CD8-positive, alpha-beta memory T cell (primary cell): ENCODE results near the gene RNF31. TPM values are rescaled to one million over a fixed set of nuclear protein-coding genes. Genes with fewer than 3 reads are reported as not detected.

ENCODE experiments used
- CTCF ChIA-PET: fragments of 350-600 bp; sonication (Branson Sonifier 250); formaldehyde crosslinking; loops from one replicate; lab custom pipeline; 2021; ENCODE audit warnings: antibody characterized with exemption; lab: Charles Lee
- POLR2A ChIA-PET: fragments of 350-600 bp; sonication (Branson Sonifier 250); formaldehyde crosslinking; loops from one replicate; lab custom pipeline; 2021; ENCODE audit warnings: antibody characterized with exemption; lab: Charles Lee
- DNase-seq, 5 donors: peaks; one replicate each; pipeline versions ENCODE4 v3.0.0 to v3.0.0-alpha.2; 2020 to 2022; ENCODE audit warnings: mixed read lengths in 1 of 5
- H3K27ac ChIP-seq: one replicate; pipeline ENCODE4 v1.7.0; 2013; ENCODE audit warnings: low read depth, mild to moderate bottlenecking, low read length, moderate library complexity
- H3K27me3 ChIP-seq: 2 replicates; pipeline ENCODE4 v1.7.0; 2013; ENCODE audit warnings: low read length, mild to moderate bottlenecking; ENCODE audit not compliant: insufficient read depth, poor library complexity, severe bottlenecking
- H3K36me3 ChIP-seq: 2 replicates; pipeline ENCODE4 v1.7.0; 2013; ENCODE audit warnings: mild to moderate bottlenecking, low read length, moderate library complexity; ENCODE audit not compliant: insufficient read depth
- H3K4me1 ChIP-seq: 2 replicates; pipeline ENCODE4 v1.7.0; 2013; ENCODE audit warnings: mild to moderate bottlenecking, low read length, moderate library complexity; ENCODE audit not compliant: insufficient read depth
- H3K4me3 ChIP-seq: 2 replicates; pipeline ENCODE4 v1.7.0; 2013; ENCODE audit warnings: mild to moderate bottlenecking, low read length
- H3K9me3 ChIP-seq: 2 replicates; pipeline ENCODE4 v1.7.0; 2013; ENCODE audit warnings: mild to moderate bottlenecking, low read length
- H3K27ac Mint-ChIP-seq, 8 donors: one replicate each; pipeline ENCODE4 v1.8.0; 2020 to 2021; ENCODE audit warnings: mixed read lengths in 8 of 8, mild to moderate bottlenecking in 6 of 8, inconsistent platforms in 3 of 8, moderate library complexity in 3 of 8
- H3K27me3 Mint-ChIP-seq, 2 donors: one replicate each; pipeline ENCODE4 v1.8.0; 2020 to 2021; ENCODE audit warnings: mixed read lengths in 2 of 2, mild to moderate bottlenecking in 1 of 2, moderate library complexity in 1 of 2
- H3K36me3 Mint-ChIP-seq, 3 donors: one replicate each; pipeline ENCODE4 v1.8.0; 2020 to 2021; ENCODE audit warnings: mixed read lengths in 3 of 3, inconsistent platforms in 1 of 3, mild to moderate bottlenecking in 1 of 3
- H3K4me1 Mint-ChIP-seq, 3 donors: one replicate each; pipeline ENCODE4 v1.8.0; 2020 to 2021; ENCODE audit warnings: mixed read lengths in 3 of 3, inconsistent platforms in 1 of 3, mild to moderate bottlenecking in 1 of 3
- H3K4me3 Mint-ChIP-seq, 7 donors: one replicate each; pipeline ENCODE4 v1.8.0; 2020 to 2021; ENCODE audit warnings: mixed read lengths in 7 of 7, mild to moderate bottlenecking in 6 of 7, moderate library complexity in 4 of 7, inconsistent platforms in 2 of 7
- H3K9me3 Mint-ChIP-seq, 5 donors: one replicate each; pipeline ENCODE4 v1.8.0; 2020 to 2022; ENCODE audit warnings: mixed read lengths in 5 of 5, mild to moderate bottlenecking in 3 of 5, moderate library complexity in 2 of 5, inconsistent platforms in 1 of 5
- polyA plus RNA-seq: library from polyadenylated mRNA; unstranded; fragments of 300-500 nt; fragmentation: Illumina TruSeq; gene quantifications from one replicate; pipeline ENCODE4 v1.2.3, GENCODE V29; 2021
- total RNA-seq, 2 experiments: library from RNA; stranded (reverse); gene quantifications; one replicate each; pipeline ENCODE4 v1.2.3, GENCODE V29; 2021

RNF31 gene
- total and polyA plus RNA-seq, 3 experiments from 2014 or later, result 71.5 to 85.9 (median 85.9) TPM

GRCh38 chr14:24147761-24148428, 597 bp downstream of the RNF31 start:
- H3K27me3 ChIP-seq, result no peaks in the 10 kb centered on the region
- peak overlapping the region; percentile 99 for H3K4me3 ChIP-seq
- H3K36me3 ChIP-seq, result peaks cover 59% of the 10 kb centered on the region
- Mint-ChIP-seq H3K27ac (peak overlapping the region; percentile 74 to 97 (median 88)), H3K9me3 (no peaks in the 10 kb centered on the region), H3K4me1 (peaks cover 45 to 66% (median 64%) of the 10 kb centered on the region in 3 donors), H3K4me3 (peak overlapping the region; percentile 86 to 100 (median 95)), H3K27me3 (no peaks in the 10 kb centered on the region), H3K36me3 (peaks cover 0 to 81% (median 7%) of the 10 kb centered on the region in 3 donors)
- H3K27ac ChIP-seq, result peak overlapping the region; percentile 78
- H3K9me3 ChIP-seq, result no peaks in the 10 kb centered on the region
- peaks cover 49% of the 10 kb centered on the region for H3K4me1 ChIP-seq
- CTCF ChIA-PET, result interaction anchor here (0.9 to 4.5 kb wide), 10 partner anchors 9 to 95 kb away, joined by 3 to 50 read pairs (median 6); partner anchors contain the start of genes CHMP4A, IRF9, PSME1 and TINF2
- POLR2A ChIA-PET, result interaction anchor here (0.6 to 3.2 kb wide), 6 partner anchors 11 to 47 kb away, joined by 3 to 36 read pairs (median 6); partner anchors contain the start of genes DCAF11, IRF9, NRL and PSME1
- no peak for DNase-seq

GRCh38 chr14:24149302-24149969, 2.1 kb downstream of the RNF31 start:
- Histone ChIP-seq H3K9me3 (no peaks in the 10 kb centered on the region), H3K27ac (no peak overlapping the region), H3K4me1 (peaks cover 43% of the 10 kb centered on the region), H3K4me3 (no peak overlapping the region), H3K27me3 (no peaks in the 10 kb centered on the region), H3K36me3 (peaks cover 48% of the 10 kb centered on the region)
- ChIA-PET POLR2A (interaction anchor here (0.6 kb wide), 1 partner anchor 27 kb away, joined by 3 read pairs; no protein-coding TSS in a partner anchor), CTCF (interaction anchor here (1.4 to 3.7 kb wide), 4 partner anchors 11 to 68 kb away, joined by 3 to 36 read pairs (median 6); partner anchors contain the start of genes IPO4 and IRF9)
- Mint-ChIP-seq H3K27me3 (no peaks in the 10 kb centered on the region), H3K27ac (peak overlapping the region in 5 of 8 donors; percentile 40 to 96 (median 79)), H3K4me3 (peak overlapping the region; percentile 23 to 98 (median 85)), H3K9me3 (no peaks in the 10 kb centered on the region), H3K4me1 (peaks cover 37 to 56% (median 51%) of the 10 kb centered on the region in 3 donors), H3K36me3 (peaks cover under 1 to 70% (median 4%) of the 10 kb centered on the region in 3 donors)
- DNase-seq, result no peak

- Mint-ChIP-seq H3K36me3 (peaks cover 3 to 72% (median 3%) of the 10 kb centered on the region in 3 donors), H3K27ac (no peak overlapping the region), H3K4me3 (peak overlapping the region in 2 of 7 donors; percentile 12 to 98), H3K27me3 (no peaks in the 10 kb centered on the region), H3K4me1 (peaks cover 35 to 54% (median 45%) of the 10 kb centered on the region in 3 donors), H3K9me3 (no peaks in the 10 kb centered on the region)
- Histone ChIP-seq H3K36me3 (peaks cover 48% of the 10 kb centered on the region), H3K27me3 (no peaks in the 10 kb centered on the region), H3K9me3 (no peaks in the 10 kb centered on the region), H3K27ac (no peak overlapping the region), H3K4me1 (peaks cover 36% of the 10 kb centered on the region), H3K4me3 (no peak overlapping the region)
- CTCF ChIA-PET, result interaction anchor here (1.1 to 3.7 kb wide), 4 partner anchors 11 to 69 kb away, joined by 3 to 36 read pairs (median 6); partner anchors contain the start of genes IRF9 and PSME1
- POLR2A ChIA-PET, result interaction anchor here (0.6 kb wide), 1 partner anchor 27 kb away, joined by 3 read pairs; no protein-coding TSS in a partner anchor
- no peak for DNase-seq
Observed at GRCh38 chr14:24150061-24150460, 2.8 kb downstream of the RNF31 start.

GRCh38 chr14:24150567-24150966, 3.3 kb downstream of the RNF31 start:
- Histone ChIP-seq H3K36me3 (peaks cover 52% of the 10 kb centered on the region), H3K27me3 (no peaks in the 10 kb centered on the region), H3K4me3 (no peak overlapping the region), H3K9me3 (no peaks in the 10 kb centered on the region), H3K27ac (no peak overlapping the region), H3K4me1 (peaks cover 31% of the 10 kb centered on the region)
- Mint-ChIP-seq H3K9me3 (no peaks in the 10 kb centered on the region), H3K4me3 (peak overlapping the region in 1 of 7 donors; percentile 98), H3K27ac (peak overlapping the region in 2 of 8 donors; percentile 23 to 75), H3K36me3 (peaks cover 4 to 76% (median 6%) of the 10 kb centered on the region in 3 donors), H3K4me1 (peaks cover 31 to 49% (median 40%) of the 10 kb centered on the region in 3 donors), H3K27me3 (no peaks in the 10 kb centered on the region)
- ChIA-PET CTCF (interaction anchor here (0.9 to 3.7 kb wide), 5 partner anchors 10 to 70 kb away, joined by 3 to 36 read pairs (median 4); partner anchors contain the start of genes EMC9, IRF9 and PSME1), POLR2A (interaction anchor here (0.5 kb wide), 1 partner anchor 1579 kb away, joined by 8 read pairs; no protein-coding TSS in a partner anchor)
- DNase-seq, result no peak

GRCh38 chr14:24150993-24151392, 3.7 kb downstream of the RNF31 start:
- CTCF ChIA-PET, result interaction anchor here (0.9 to 3.7 kb wide), 5 partner anchors 10 to 70 kb away, joined by 3 to 36 read pairs (median 4); partner anchors contain the start of genes EMC9, IRF9 and PSME1
- H3K36me3 ChIP-seq, result peaks cover 56% of the 10 kb centered on the region
- H3K9me3 ChIP-seq, result no peaks in the 10 kb centered on the region
- H3K27ac ChIP-seq, result no peak overlapping the region
- H3K27me3 Mint-ChIP-seq, result no peaks in the 10 kb centered on the region
- H3K4me3 Mint-ChIP-seq, result peak overlapping the region in 2 of 7 donors; percentile 36 to 98
- peaks cover 8 to 76% (median 10%) of the 10 kb centered on the region in 3 donors for H3K36me3 Mint-ChIP-seq
- H3K4me1 ChIP-seq, result peaks cover 27% of the 10 kb centered on the region
- peak overlapping the region in 1 of 8 donors; percentile 23 for H3K27ac Mint-ChIP-seq
- peaks cover 27 to 44% (median 36%) of the 10 kb centered on the region in 3 donors for H3K4me1 Mint-ChIP-seq
- H3K9me3 Mint-ChIP-seq, result no peaks in the 10 kb centered on the region
- H3K27me3 ChIP-seq, result no peaks in the 10 kb centered on the region
- H3K4me3 ChIP-seq, result no peak overlapping the region
- DNase-seq, result no peak
- POLR2A ChIA-PET, result interaction anchor here (0.5 kb wide), 1 partner anchor 1580 kb away, joined by 8 read pairs; no protein-coding TSS in a partner anchor

GRCh38 chr14:24151404-24152080, 4.2 kb downstream of the RNF31 start:
- POLR2A ChIA-PET, result interaction anchor here (0.5 kb wide), 2 partner anchors 24 to 1580 kb away, joined by 4 to 8 read pairs; no protein-coding TSS in a partner anchor
- peaks cover 22 to 40% (median 31%) of the 10 kb centered on the region in 3 donors for H3K4me1 Mint-ChIP-seq
- no peaks in the 10 kb centered on the region for H3K9me3 ChIP-seq
- H3K27me3 Mint-ChIP-seq, result no peaks in the 10 kb centered on the region
- peak overlapping the region in 2 of 7 donors; percentile 36 to 98 for H3K4me3 Mint-ChIP-seq
- peaks cover 56% of the 10 kb centered on the region for H3K36me3 ChIP-seq
- DNase-seq, result no peak
- H3K27ac Mint-ChIP-seq, result peak overlapping the region in 1 of 8 donors; percentile 61
- CTCF ChIA-PET, result interaction anchor here (0.9 to 3.7 kb wide), 6 partner anchors 9 to 93 kb away, joined by 3 to 36 read pairs (median 4); partner anchors contain the start of genes EMC9, IRF9 and PSME1
- no peak overlapping the region for H3K27ac ChIP-seq
- H3K36me3 Mint-ChIP-seq, result peaks cover 8 to 74% (median 10%) of the 10 kb centered on the region in 3 donors
- no peaks in the 10 kb centered on the region for H3K9me3 Mint-ChIP-seq
- no peaks in the 10 kb centered on the region for H3K27me3 ChIP-seq
- peaks cover 26% of the 10 kb centered on the region for H3K4me1 ChIP-seq
- H3K4me3 ChIP-seq, result no peak overlapping the region

GRCh38 chr14:24155100-24155499, 7.8 kb downstream of the RNF31 start:
- Histone ChIP-seq H3K27ac (no peak overlapping the region), H3K36me3 (peaks cover 56% of the 10 kb centered on the region), H3K4me3 (no peak overlapping the region), H3K9me3 (no peaks in the 10 kb centered on the region), H3K4me1 (peaks cover 3% of the 10 kb centered on the region), H3K27me3 (no peaks in the 10 kb centered on the region)
- ChIA-PET POLR2A (interaction anchor here (0.6 kb wide), 2 partner anchors 14 to 103 kb away, joined by 3 read pairs; no protein-coding TSS in a partner anchor), CTCF (interaction anchor here (1.8 kb wide), 1 partner anchor 46 kb away, joined by 5 read pairs; no protein-coding TSS in a partner anchor)
- Mint-ChIP-seq H3K4me3 (no peak overlapping the region), H3K27me3 (no peaks in the 10 kb centered on the region), H3K36me3 (peaks cover 12 to 71% (median 14%) of the 10 kb centered on the region in 3 donors), H3K4me1 (peaks cover 8 to 21% (median 13%) of the 10 kb centered on the region in 3 donors), H3K9me3 (no peaks in the 10 kb centered on the region), H3K27ac (peak overlapping the region in 4 of 8 donors; percentile 24 to 91 (median 83))
- no peak for DNase-seq
